Endometrial microvascular endothelial cells (primary cell): ENCODE measurements around the gene CTSF. TPM values are rescaled to one million over a fixed set of nuclear protein-coding genes. Genes with fewer than 3 reads are reported as not detected.
"Not testable (repeated sequence)": the region's sequence is repeated elsewhere in the genome, so short reads cannot be mapped to it uniquely, and the experiment has no call there.

Experiments
- in situ Hi-C: cut with HindIII; loops from 2 replicates; pipeline ENCODE4 v1.10.0; 2017; ENCODE audit warnings: low sequenced_read_pairs, low pct_unique_long_range_greater_than_20kb; ENCODE audit errors: inconsistent ontology term
- total RNA-seq: library from RNA; depleted of rRNA; stranded (reverse); fragments of >200 nt; gene quantifications from one replicate; pipeline ENCODE4 v1.2.3, GENCODE V29; 2015; ENCODE audit errors: inconsistent ontology term

The CTSF gene
- total RNA-seq, 1 donor from 2014 or later = 17.6 TPM

- in situ Hi-C loops = no loop called here
Measured at GRCh38 chr11:66592457-66593302, 24.3 kb upstream of the CTSF start, which contains the start of the genes CCDC87 and CCS. Gene CCDC87 (minus strand): TSS chr11:66593063. CDS start chr11:66593015, 48 bp downstream. Gene CCS (plus strand): TSS chr11:66593185. CDS start chr11:66593262, 77 bp downstream.

GRCh38 chr11:66591175-66591574 is 22.8 kb upstream of the CTSF start:
- in situ Hi-C loops = no loop called here

DNA sequence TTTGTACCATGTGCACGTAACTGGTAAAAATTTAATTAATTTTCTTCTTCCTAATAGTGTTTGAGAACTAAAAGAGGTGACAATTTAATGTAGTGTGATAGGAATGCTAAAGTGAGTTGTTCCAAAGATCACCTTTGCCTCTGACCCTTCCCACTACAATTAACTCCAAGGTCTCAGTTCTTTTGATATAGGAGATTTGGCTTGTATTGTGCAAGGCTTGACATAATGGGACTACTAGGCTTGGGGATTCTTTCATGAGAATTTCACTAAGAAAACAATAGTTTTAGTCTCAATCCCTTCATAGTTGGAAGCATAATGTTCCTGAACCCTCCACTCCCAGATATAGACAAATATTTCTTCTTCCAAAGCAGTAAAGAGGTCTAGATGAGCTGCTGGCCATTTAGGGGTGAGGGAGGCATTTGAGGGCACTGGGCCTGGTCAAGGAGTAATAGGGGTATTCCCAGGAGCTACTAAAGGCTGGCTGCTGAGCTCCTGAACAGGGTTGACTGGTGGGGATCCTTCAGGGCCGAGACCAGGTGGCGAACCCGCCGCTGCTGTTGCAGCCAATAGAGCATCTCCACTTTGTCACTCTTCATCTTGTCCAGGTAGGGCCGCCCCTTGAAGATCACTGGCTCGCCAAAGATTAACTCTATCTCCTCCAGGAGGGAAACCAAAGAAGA is 21.7 kb upstream of the CTSF start:
- in situ Hi-C loops = no loop called here

- in situ Hi-C loops = not testable (repeated sequence)
Measured at GRCh38 chr11:66589315-66589714, 20.9 kb upstream of the CTSF start.

DNA sequence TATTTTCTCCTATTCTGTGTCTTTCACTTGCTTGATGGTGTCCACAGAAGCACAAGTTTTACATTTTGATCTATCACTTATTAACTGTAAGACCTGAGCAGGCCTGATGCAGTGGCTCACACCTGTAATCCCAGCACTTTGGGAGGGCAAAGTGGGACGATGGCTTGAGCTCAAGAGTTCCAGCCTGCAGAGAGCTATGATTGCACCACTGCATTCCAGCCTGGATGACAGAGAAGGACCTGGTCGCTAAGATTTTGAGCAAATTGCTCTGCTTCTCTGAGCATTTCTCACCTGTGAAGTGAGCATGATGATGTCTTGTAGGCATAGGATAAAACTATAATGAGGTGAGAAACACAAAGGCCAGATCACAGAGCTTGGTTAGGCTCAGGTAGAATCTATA is 17.7 kb upstream of the CTSF start:
- in situ Hi-C loops = no loop called here

DNA sequence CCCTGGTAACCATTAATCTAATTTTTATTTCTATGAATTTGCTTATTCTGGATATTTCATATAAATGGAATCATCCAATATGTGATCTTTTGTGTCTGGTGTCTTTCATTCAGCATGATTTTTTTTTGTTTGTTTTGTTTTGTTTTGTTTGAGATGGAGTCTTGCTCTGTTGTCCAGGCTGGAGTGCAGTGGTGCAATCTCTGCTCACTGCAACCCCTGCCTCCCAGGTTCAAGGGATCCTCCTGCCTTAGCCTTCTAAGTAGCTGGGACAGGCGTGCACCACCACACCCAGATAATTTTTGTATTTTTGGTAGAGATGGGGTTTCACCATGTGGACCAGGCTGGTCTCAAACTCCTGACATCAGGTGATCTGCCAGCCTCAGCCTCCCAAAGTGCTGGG is 17.0 kb upstream of the CTSF start:
- in situ Hi-C loops = not testable (repeated sequence)

- in situ Hi-C loops = not testable (repeated sequence)
Measured at GRCh38 chr11:66582565-66583147, 14.2 kb upstream of the CTSF start.

- in situ Hi-C loops = no loop called here
Measured at GRCh38 chr11:66581261-66581660, 12.9 kb upstream of the CTSF start.

DNA sequence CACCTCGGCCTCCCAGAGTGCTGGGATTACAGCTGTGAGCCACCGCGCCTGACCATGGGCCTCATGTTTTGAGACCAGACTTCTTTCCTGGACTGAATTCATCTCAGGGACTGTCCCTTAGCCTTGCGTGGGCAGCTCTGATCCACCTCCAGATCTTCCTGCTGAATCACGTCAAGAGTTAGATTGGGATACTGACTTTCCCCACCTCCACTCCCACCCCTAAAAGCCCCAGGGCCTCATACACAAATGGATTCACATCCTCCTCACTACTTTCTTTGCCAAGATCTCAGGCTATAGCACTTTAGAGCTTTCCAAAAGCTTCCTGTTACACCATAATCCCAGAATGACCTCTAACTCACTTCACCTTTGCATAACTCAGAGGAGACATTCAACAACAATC is 12.4 kb upstream of the CTSF start:
- in situ Hi-C loops = no loop called here

DNA sequence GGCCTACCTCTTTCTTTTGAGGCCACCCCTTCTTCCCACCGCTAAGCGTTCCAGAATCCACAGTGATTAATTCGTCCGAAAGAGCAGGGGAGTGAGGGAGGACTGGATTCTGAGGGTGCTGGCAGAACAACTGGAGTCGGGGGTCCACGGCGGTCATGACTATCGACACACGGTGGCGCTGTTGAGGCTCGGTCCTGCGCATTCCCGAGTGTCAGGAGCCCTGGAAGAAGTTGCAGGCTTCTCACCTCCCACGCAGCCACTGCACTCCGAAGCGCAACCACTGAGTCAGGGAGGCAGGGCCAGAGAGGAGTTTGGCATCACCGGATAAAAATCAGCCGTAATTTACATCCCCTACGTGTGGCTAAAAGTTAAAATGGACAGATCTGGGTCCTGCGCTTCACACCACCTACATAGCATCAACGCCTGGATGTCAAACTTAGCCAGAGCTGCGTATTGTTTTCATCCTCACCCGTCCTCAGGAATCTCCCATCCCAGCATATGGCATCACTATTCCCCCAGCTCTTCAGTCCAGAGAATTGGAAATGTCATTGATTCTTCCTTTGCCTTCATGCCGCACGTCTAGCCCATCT is 10.7 kb upstream of the CTSF start:
- in situ Hi-C loops = no loop called here

GRCh38 chr11:66570850-66571180 is 2.4 kb upstream of the CTSF start:
- in situ Hi-C loops = no loop called here

GRCh38 chr11:66570079-66570849 is 1.9 kb upstream of the CTSF start:
- in situ Hi-C loops = no loop called here

DNA sequence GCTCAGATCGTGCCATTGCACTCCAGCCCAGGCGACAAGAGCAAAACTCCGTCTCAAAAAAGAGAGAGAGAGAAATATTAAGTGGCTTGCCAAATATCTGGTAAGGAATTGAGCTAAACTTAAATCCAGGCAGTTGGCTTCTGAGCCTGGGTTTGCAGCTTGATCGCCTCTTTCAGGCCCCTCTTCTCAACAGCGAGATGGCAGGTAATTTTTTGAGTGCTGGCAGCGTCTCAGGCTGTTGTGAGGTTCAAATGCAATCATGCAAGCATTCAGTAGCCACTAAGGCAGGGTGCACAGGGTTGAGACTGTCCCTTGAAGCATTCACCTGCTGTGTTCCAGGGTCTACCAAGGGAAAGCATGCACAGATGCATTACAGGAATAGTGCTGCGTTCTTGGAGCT is 670 bp upstream of the CTSF start:
- in situ Hi-C loops = no loop called here

- in situ Hi-C loops = no loop called here
Measured at GRCh38 chr11:66567787-66568123, 651 bp downstream of the CTSF start.

- in situ Hi-C loops = no loop called here
Measured at GRCh38 chr11:66566221-66566620, 2.2 kb downstream of the CTSF start.

DNA sequence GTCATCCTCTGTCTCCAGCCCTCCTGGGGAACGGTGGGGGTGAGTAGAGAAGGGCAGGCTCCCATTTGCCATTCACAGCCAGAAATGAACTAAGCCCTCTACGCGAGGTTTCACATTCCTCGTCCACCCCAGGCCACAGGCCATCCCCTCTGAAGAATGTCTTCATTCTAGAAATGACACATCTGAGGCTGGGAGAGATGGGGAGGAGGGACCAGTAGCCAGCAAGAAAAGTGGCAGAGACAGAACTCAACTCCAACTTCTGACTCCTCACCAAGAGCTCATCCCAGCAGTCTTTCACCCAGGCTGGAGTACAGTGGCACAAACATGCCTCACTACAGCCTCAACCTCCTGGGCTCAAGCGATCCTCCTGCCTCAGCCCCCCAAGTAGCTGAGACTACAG is 3.4 kb downstream of the CTSF start:
- in situ Hi-C loops = no loop called here

DNA sequence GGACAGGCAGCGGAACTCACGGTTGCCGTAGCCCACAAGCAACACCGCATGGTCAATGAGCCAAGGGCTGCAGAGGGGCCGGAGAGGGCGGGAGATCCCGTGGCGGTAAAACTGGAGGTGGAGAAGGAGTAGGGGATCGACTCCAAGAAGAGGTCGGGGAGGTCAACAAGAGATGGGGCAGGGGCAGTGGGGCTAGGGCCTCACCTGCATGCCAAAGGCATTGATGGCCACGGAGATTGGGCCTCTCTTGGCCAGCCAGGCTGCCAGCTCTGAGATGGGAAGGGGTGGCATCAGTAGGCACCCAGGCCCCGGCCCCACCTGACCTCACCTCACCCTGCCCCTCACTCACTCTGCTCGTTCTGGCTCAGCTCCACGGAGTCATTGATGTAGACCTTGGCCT is 3.9 kb downstream of the CTSF start:
- in situ Hi-C loops = no loop called here

- in situ Hi-C loops = no loop called here
Measured at GRCh38 chr11:66563832-66564231, 4.6 kb downstream of the CTSF start.
